PC-9 (cell line): ENCODE data around the gene PDE4DIP.
"Not testable (repeated sequence)": the region's sequence is repeated elsewhere in the genome, so short reads cannot be mapped to it uniquely, and the experiment has no call there.

Experiments
- EZH2 ChIP-seq: fragments of 200-600 bp; sonication (generic); IDR thresholded peaks from 2 replicates; pipeline ENCODE4 v1.8.0; 2017; ENCODE audit warnings: antibody characterized with exemption, low read depth
- TF ChIP-seq, protein P1 (sequence below): fragments of 200-600 bp; sonication (generic); conservative IDR thresholded peaks from 2 replicates; pipeline ENCODE4 v1.6.1; 2017; ENCODE audit warnings: mixed run types, antibody characterized with exemption, mild to moderate bottlenecking, moderate library complexity

DNA sequence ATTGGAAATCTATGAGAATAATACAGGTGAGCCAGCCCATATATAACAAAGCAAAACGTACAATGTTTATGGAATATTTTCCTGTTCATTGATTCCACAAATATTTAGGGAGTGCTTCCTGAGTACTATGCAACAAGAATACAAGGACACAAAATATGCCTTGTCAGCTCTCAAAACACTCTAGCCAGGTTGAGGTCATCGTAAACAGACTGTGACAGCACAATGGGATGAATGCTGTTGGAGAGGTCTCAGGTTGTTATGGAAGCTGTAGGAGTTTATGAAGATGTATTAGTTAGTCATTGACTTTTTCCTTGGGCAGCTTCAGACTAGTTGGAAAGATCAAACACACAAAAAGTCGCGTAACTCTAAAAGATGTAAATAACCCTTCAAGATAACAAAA, 42.1 kb downstream of the PDE4DIP start:
- TF ChIP-seq, protein P1, sequence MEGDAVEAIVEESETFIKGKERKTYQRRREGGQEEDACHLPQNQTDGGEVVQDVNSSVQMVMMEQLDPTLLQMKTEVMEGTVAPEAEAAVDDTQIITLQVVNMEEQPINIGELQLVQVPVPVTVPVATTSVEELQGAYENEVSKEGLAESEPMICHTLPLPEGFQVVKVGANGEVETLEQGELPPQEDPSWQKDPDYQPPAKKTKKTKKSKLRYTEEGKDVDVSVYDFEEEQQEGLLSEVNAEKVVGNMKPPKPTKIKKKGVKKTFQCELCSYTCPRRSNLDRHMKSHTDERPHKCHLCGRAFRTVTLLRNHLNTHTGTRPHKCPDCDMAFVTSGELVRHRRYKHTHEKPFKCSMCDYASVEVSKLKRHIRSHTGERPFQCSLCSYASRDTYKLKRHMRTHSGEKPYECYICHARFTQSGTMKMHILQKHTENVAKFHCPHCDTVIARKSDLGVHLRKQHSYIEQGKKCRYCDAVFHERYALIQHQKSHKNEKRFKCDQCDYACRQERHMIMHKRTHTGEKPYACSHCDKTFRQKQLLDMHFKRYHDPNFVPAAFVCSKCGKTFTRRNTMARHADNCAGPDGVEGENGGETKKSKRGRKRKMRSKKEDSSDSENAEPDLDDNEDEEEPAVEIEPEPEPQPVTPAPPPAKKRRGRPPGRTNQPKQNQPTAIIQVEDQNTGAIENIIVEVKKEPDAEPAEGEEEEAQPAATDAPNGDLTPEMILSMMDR: not testable (repeated sequence)
- not testable (repeated sequence) for TF ChIP-seq EZH2
